CD4-positive, alpha-beta T cell treated with Interleukin-4 for 1 hour (primary cell): ENCODE measurements around the gene AKT3.

Source experiments
- DNase-seq, 2 donors: peaks; one replicate each; pipeline ENCODE4 v3.0.0-alpha.2; 2020 to 2022

Gene AKT3

GRCh38 chr1:243501002-243501401 lies 349.0 kb downstream of the AKT3 start:
- no peak for DNase-seq

- DNase-seq: no peak
Measured at GRCh38 chr1:243500512-243500911, 349.5 kb downstream of the AKT3 start.

- DNase-seq: no peak
Measured at GRCh38 chr1:243499711-243500110, 350.3 kb downstream of the AKT3 start.

- no peak for DNase-seq
Measured at GRCh38 chr1:243499248-243499647, 350.8 kb downstream of the AKT3 start.

- DNase-seq: no peak
Measured at GRCh38 chr1:243497939-243498681, 351.9 kb downstream of the AKT3 start.

GRCh38 chr1:243496806-243497205 lies 353.2 kb downstream of the AKT3 start:
- no peak for DNase-seq

GRCh38 chr1:243496187-243496646 lies 353.8 kb downstream of the AKT3 start:
- DNase-seq: no peak

GRCh38 chr1:243495442-243496186 lies 354.4 kb downstream of the AKT3 start:
- DNase-seq: no peak

- DNase-seq: no peak
Measured at GRCh38 chr1:243494741-243495431, 355.2 kb downstream of the AKT3 start.

- no peak for DNase-seq
Measured at GRCh38 chr1:243493156-243494129, 356.6 kb downstream of the AKT3 start.

- no peak for DNase-seq
Measured at GRCh38 chr1:243490748-243491686, 359.0 kb downstream of the AKT3 start.

GRCh38 chr1:243489681-243490546 lies 360.1 kb downstream of the AKT3 start:
- DNase-seq: no peak

GRCh38 chr1:243489158-243489527 lies 360.9 kb downstream of the AKT3 start:
- no peak for DNase-seq

GRCh38 chr1:243488459-243489157 lies 361.4 kb downstream of the AKT3 start:
- no peak for DNase-seq

- DNase-seq: peak in 1 of 2 donors; percentile 33
Measured at GRCh38 chr1:243487649-243488227, 362.3 kb downstream of the AKT3 start.

- DNase-seq: no peak
Measured at GRCh38 chr1:243487036-243487648, 362.9 kb downstream of the AKT3 start.

GRCh38 chr1:243483952-243484351 lies 366.1 kb downstream of the AKT3 start:
- no peak for DNase-seq

GRCh38 chr1:243483071-243483771 lies 366.8 kb downstream of the AKT3 start:
- DNase-seq: no peak
